ENCODE measurements around the gene SRGAP2C.
"Not testable (repeated sequence)": the region's sequence is repeated elsewhere in the genome, so short reads cannot be mapped to it uniquely, and the experiment has no call there.

The SRGAP2C gene

GRCh38 chr1:121376986-121377385, 192.2 kb downstream of the SRGAP2C start:
- not testable (repeated sequence) for DNase-seq (ENCODE audit: low read depth in 3 of 3)

- DNase-seq (ENCODE audit: low read depth in 3 of 3): not testable (repeated sequence)
These were observed 194.0 kb downstream of the SRGAP2C start for GRCh38 chr1:121378757-121379156.

- DNase-seq (ENCODE audit: low read depth in 3 of 3): not testable (repeated sequence)
These were observed 200.0 kb downstream of the SRGAP2C start for GRCh38 chr1:121384754-121385153.

- DNase-seq (ENCODE audit: low read depth in 3 of 3): not testable (repeated sequence)
These were observed 200.4 kb downstream of the SRGAP2C start for GRCh38 chr1:121385162-121385561.

- not testable (repeated sequence) for DNase-seq (ENCODE audit: low read depth in 3 of 3)
These were observed 201.0 kb downstream of the SRGAP2C start for GRCh38 chr1:121385563-121386288.

GRCh38 chr1:121386319-121386948, 201.7 kb downstream of the SRGAP2C start:
- DNase-seq (ENCODE audit: low read depth in 3 of 3): not testable (repeated sequence)

GRCh38 chr1:121389895-121390560, 205.3 kb downstream of the SRGAP2C start:
- DNase-seq (ENCODE audit: low read depth in 3 of 3): not testable (repeated sequence)

- DNase-seq (ENCODE audit: low read depth in 3 of 3): not testable (repeated sequence)
These were observed 207.4 kb downstream of the SRGAP2C start for GRCh38 chr1:121392130-121392529.

- not testable (repeated sequence) for DNase-seq (ENCODE audit: low read depth in 3 of 3)
These were observed 211.0 kb downstream of the SRGAP2C start for GRCh38 chr1:121395718-121396201.

- not testable (repeated sequence) for DNase-seq (ENCODE audit: low read depth in 3 of 3)
These were observed 211.7 kb downstream of the SRGAP2C start for GRCh38 chr1:121396335-121397081.

GRCh38 chr1:121397101-121397500, 212.3 kb downstream of the SRGAP2C start:
- DNase-seq (ENCODE audit: low read depth in 3 of 3): not testable (repeated sequence)

GRCh38 chr1:121399193-121399592, 214.4 kb downstream of the SRGAP2C start:
- DNase-seq (ENCODE audit: low read depth in 3 of 3): not testable (repeated sequence)

GRCh38 chr1:121400108-121400507, 215.3 kb downstream of the SRGAP2C start:
- not testable (repeated sequence) for DNase-seq (ENCODE audit: low read depth in 3 of 3)

- not testable (repeated sequence) for DNase-seq (ENCODE audit: low read depth in 3 of 3)
These were observed 216.0 kb downstream of the SRGAP2C start for GRCh38 chr1:121400541-121401310.

GRCh38 chr1:121401375-121401955, 216.7 kb downstream of the SRGAP2C start:
- DNase-seq (ENCODE audit: low read depth in 3 of 3): not testable (repeated sequence)

GRCh38 chr1:121403254-121403653, 218.5 kb downstream of the SRGAP2C start:
- not testable (repeated sequence) for DNase-seq (ENCODE audit: low read depth in 3 of 3)

GRCh38 chr1:121408354-121408753, 223.6 kb downstream of the SRGAP2C start:
- DNase-seq (ENCODE audit: low read depth in 3 of 3): no peak

- no peak for DNase-seq (ENCODE audit: low read depth in 3 of 3)
These were observed 229.0 kb downstream of the SRGAP2C start for GRCh38 chr1:121413821-121414220.

- DNase-seq (ENCODE audit: low read depth in 3 of 3): no peak
These were observed 230.1 kb downstream of the SRGAP2C start for GRCh38 chr1:121414905-121415304.

- no peak for DNase-seq (ENCODE audit: low read depth in 3 of 3)
These were observed 232.6 kb downstream of the SRGAP2C start for GRCh38 chr1:121417325-121417923.
